Fibroblast of mammary gland (primary cell): ENCODE results near the gene ARID3A.

ENCODE experiments used
- DNase-seq: peaks from one replicate; pipeline ENCODE4 v3.0.0-alpha.2; 2010; ENCODE audit warnings: low read depth
- H3K4me3 ChIP-seq: 2 replicates; pipeline ENCODE4 v1.5.1; 2011; ENCODE audit warnings: low read depth, mild to moderate bottlenecking, low read length, moderate library complexity; ENCODE audit not compliant: control insufficient read depth
- TF ChIP-seq, protein P1 (sequence below): conservative IDR thresholded peaks from 2 replicates; pipeline ENCODE4 v1.5.1; 2011; ENCODE audit warnings: low read depth, low read length, inconsistent platforms; ENCODE audit not compliant: control insufficient read depth, insufficient read depth

The ARID3A gene

DNA sequence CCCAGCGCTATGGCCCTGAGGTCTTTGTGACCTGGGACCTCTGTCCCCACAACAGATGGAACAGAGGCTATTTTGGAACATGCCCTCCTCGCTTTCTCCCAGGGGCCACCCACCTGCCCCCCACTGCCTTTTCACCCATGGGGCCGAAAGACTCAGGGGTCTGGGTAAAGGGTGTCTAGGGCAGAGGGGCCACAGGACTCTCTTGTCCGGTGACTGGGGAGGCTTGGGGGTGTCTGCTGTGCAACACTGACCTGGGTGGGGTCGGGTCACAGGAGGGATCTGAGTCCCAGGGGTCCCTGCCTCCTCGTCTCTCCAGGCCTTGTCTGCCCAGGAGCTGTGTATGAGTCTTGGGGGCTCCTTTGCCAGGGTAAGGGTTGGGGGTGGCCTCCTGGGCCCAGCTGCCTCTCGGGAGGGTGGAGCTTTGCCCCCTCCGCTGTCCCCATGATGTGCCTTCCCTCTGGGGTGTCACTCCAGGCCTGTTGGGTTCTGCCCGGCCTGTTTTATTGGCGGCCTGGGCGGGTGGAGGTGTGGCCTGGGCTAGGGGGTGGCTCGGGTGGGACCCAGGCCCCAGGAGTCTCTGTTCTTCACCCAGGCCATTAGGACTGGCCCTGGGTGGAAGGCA is 2.1 kb downstream of the ARID3A start:
- peak overlapping the region; percentile 78 for H3K4me3 ChIP-seq
- TF ChIP-seq, protein P1, sequence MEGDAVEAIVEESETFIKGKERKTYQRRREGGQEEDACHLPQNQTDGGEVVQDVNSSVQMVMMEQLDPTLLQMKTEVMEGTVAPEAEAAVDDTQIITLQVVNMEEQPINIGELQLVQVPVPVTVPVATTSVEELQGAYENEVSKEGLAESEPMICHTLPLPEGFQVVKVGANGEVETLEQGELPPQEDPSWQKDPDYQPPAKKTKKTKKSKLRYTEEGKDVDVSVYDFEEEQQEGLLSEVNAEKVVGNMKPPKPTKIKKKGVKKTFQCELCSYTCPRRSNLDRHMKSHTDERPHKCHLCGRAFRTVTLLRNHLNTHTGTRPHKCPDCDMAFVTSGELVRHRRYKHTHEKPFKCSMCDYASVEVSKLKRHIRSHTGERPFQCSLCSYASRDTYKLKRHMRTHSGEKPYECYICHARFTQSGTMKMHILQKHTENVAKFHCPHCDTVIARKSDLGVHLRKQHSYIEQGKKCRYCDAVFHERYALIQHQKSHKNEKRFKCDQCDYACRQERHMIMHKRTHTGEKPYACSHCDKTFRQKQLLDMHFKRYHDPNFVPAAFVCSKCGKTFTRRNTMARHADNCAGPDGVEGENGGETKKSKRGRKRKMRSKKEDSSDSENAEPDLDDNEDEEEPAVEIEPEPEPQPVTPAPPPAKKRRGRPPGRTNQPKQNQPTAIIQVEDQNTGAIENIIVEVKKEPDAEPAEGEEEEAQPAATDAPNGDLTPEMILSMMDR, result no peak
- DNase-seq, result no peak

GRCh38 chr19:928471-929202 is 2.8 kb downstream of the ARID3A start:
- TF ChIP-seq, protein P1, result no peak
- H3K4me3 ChIP-seq, result no peak overlapping the region
- DNase-seq, result no peak

GRCh38 chr19:929203-929890 is 3.5 kb downstream of the ARID3A start:
- H3K4me3 ChIP-seq, result no peak overlapping the region
- no peak for DNase-seq
- TF ChIP-seq, protein P1, result no peak

- H3K4me3 ChIP-seq, result no peak overlapping the region
- no peak for DNase-seq
- TF ChIP-seq, protein P1, result no peak
Measured at GRCh38 chr19:929891-930258, 4.0 kb downstream of the ARID3A start.

DNA sequence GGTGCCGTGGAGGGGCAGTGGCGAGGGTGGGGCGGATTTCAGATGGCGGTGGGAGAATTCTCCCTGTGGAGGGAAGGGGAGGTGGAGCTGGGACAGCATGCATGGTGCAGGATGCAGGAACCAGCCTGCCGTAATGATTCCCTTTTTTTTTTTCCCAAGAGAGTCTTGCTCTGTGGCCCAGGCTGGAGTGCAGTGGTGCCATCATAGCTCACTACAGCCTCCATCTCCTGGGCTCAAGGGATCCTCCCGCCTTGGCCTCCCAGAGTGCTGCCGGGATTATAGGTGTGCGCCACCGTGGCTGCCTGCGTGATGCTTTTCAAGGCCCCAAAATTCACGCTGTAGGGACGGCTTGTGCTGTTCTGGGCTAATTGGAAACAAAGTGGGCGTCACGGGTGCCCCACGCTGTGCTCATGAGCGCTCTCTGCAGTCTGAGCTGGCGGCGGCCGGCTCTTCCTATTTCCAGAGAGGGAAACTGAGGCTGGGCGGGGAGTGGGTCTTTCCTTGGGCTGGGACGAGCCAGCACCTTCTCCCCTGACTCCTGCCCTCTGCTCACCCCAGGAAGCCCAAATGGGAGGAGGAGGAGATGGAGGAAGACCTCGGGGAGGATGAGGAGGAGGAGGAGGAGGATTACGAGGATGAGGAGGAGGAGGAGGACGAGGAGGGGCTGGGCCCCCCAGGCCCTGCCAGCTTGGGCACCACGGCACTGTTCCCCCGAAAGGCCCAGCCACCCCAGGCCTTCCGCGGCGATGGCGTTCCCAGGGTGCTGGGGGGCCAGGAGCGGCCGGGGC is 6.2 kb downstream of the ARID3A start:
- no peak for DNase-seq
- TF ChIP-seq, protein P1, result no peak
- H3K4me3 ChIP-seq, result no peak overlapping the region
